HEK293 (cell line): Measurements from ENCODE around the gene ZC3H18.

Experiments used
- GLIS2 ChIP-seq: fragments of 450-650 bp; formaldehyde crosslinking; IDR thresholded peaks from 2 replicates; pipeline ENCODE4 v1.5.1; 2016; ENCODE audit warnings: missing biosample characterization, missing genetic modification characterization
- RBAK ChIP-seq: fragments of 450-650 bp; formaldehyde crosslinking; IDR thresholded peaks from 2 replicates; pipeline ENCODE4 v1.5.1; 2016; ENCODE audit warnings: missing biosample characterization, missing genetic modification characterization
- ZBTB1 ChIP-seq: fragments of 450-650 bp; formaldehyde crosslinking; IDR thresholded peaks from 2 replicates; pipeline ENCODE4 v1.5.1; 2016; ENCODE audit warnings: missing biosample characterization, missing genetic modification characterization
- ZFP3 ChIP-seq: fragments of 450-650 bp; formaldehyde crosslinking; IDR thresholded peaks from 2 replicates; pipeline ENCODE4 v1.5.1; 2016; ENCODE audit warnings: low read depth, missing biosample characterization, missing genetic modification characterization
- ZNF121 ChIP-seq: fragments of 450-650 bp; formaldehyde crosslinking; IDR thresholded peaks from 2 replicates; pipeline ENCODE4 v1.5.1; 2016; ENCODE audit warnings: missing biosample characterization, missing genetic modification characterization
- ZNF274 ChIP-seq, 2 experiments: fragments of 200-500 bp in 1 of 2; fragments of 450-650 bp in 1 of 2; sonication (Bioruptor generic) in 1 of 2; formaldehyde crosslinking in 1 of 2; IDR thresholded peaks; 2 replicates each; pipeline versions ENCODE4 v1.5.1 to v1.6.1; 2014 to 2016; ENCODE audit warnings: borderline replicate concordance in 1 of 2, inconsistent platforms in 1 of 2, low read length in 1 of 2, missing biosample characterization in 1 of 2, missing genetic modification characterization in 1 of 2
- ZNF311 ChIP-seq: fragments of 450-650 bp; formaldehyde crosslinking; IDR thresholded peaks from 2 replicates; pipeline ENCODE4 v1.5.1; 2017; ENCODE audit warnings: missing biosample characterization, missing genetic modification characterization, borderline replicate concordance
- ZNF416 ChIP-seq: fragments of 450-650 bp; formaldehyde crosslinking; IDR thresholded peaks from 2 replicates; pipeline ENCODE4 v1.5.1; 2016; ENCODE audit warnings: missing biosample characterization, missing genetic modification characterization
- ZNF777 ChIP-seq: fragments of 450-650 bp; formaldehyde crosslinking; IDR thresholded peaks from 2 replicates; pipeline ENCODE4 v1.5.1; 2017; ENCODE audit warnings: missing biosample characterization, missing genetic modification characterization, borderline replicate concordance
- TF ChIP-seq, protein P1 (sequence below): fragments of 450-650 bp; formaldehyde crosslinking; conservative IDR thresholded peaks from 2 replicates; pipeline ENCODE4 v1.5.1; 2016; ENCODE audit warnings: low read depth, missing biosample characterization, missing genetic modification characterization
- TF ChIP-seq, protein P2 (sequence below): fragments of 450-650 bp; formaldehyde crosslinking; IDR thresholded peaks from 2 replicates; pipeline ENCODE4 v1.5.1; 2016; ENCODE audit warnings: missing biosample characterization, missing genetic modification characterization
- TF ChIP-seq, protein P3 (sequence below): fragments of 450-650 bp; formaldehyde crosslinking; IDR thresholded peaks from 2 replicates; pipeline ENCODE4 v1.5.1; 2016; ENCODE audit warnings: missing biosample characterization, missing genetic modification characterization

DNA sequence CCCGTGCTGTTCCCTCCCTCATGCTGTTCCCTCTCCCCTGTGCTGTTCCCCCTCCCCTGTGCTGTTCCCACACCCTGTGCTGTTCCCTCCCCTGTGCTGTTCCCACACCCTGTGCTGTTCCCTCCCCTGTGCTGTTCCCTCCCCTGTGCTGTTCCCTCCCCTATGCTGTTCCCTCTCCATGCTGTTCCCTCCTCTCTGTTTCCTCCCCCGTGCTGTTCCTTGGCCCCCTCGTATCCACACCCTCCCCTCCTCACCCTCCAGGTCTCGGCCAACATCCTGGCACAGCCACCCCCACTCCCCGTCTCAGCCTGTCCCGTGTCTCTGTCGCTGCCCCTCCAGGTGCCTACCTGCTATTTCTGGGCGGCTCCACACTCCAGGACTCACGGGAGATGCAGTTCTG is 48.5 kb upstream of the ZC3H18 start:
- TF ChIP-seq ZNF311 = no peak
- TF ChIP-seq RBAK (tag by site-specific recombination) = no peak
- TF ChIP-seq ZNF777 (tag by site-specific recombination) = no peak
- TF ChIP-seq, protein P1, sequence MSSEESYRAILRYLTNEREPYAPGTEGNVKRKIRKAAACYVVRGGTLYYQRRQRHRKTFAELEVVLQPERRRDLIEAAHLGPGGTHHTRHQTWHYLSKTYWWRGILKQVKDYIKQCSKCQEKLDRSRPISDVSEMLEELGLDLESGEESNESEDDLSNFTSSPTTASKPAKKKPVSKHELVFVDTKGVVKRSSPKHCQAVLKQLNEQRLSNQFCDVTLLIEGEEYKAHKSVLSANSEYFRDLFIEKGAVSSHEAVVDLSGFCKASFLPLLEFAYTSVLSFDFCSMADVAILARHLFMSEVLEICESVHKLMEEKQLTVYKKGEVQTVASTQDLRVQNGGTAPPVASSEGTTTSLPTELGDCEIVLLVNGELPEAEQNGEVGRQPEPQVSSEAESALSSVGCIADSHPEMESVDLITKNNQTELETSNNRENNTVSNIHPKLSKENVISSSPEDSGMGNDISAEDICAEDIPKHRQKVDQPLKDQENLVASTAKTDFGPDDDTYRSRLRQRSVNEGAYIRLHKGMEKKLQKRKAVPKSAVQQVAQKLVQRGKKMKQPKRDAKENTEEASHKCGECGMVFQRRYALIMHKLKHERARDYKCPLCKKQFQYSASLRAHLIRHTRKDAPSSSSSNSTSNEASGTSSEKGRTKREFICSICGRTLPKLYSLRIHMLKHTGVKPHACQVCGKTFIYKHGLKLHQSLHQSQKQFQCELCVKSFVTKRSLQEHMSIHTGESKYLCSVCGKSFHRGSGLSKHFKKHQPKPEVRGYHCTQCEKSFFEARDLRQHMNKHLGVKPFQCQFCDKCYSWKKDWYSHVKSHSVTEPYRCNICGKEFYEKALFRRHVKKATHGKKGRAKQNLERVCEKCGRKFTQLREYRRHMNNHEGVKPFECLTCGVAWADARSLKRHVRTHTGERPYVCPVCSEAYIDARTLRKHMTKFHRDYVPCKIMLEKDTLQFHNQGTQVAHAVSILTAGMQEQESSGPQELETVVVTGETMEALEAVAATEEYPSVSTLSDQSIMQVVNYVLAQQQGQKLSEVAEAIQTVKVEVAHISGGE (tag by site-specific recombination) = no peak
- TF ChIP-seq, protein P2, sequence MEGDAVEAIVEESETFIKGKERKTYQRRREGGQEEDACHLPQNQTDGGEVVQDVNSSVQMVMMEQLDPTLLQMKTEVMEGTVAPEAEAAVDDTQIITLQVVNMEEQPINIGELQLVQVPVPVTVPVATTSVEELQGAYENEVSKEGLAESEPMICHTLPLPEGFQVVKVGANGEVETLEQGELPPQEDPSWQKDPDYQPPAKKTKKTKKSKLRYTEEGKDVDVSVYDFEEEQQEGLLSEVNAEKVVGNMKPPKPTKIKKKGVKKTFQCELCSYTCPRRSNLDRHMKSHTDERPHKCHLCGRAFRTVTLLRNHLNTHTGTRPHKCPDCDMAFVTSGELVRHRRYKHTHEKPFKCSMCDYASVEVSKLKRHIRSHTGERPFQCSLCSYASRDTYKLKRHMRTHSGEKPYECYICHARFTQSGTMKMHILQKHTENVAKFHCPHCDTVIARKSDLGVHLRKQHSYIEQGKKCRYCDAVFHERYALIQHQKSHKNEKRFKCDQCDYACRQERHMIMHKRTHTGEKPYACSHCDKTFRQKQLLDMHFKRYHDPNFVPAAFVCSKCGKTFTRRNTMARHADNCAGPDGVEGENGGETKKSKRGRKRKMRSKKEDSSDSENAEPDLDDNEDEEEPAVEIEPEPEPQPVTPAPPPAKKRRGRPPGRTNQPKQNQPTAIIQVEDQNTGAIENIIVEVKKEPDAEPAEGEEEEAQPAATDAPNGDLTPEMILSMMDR (tag by site-specific recombination) = no peak
- TF ChIP-seq GLIS2 (tag by site-specific recombination) = no peak
- no peak for TF ChIP-seq ZNF274 (IDR thresholded peaks at IDR 0.05; ENCODE audit: low read length)
- no peak for TF ChIP-seq ZNF274 (tag by site-specific recombination; IDR thresholded peaks at IDR 0.05; ENCODE audit: borderline replicate concordance)
- TF ChIP-seq ZBTB1 (tag by site-specific recombination) = no peak
- TF ChIP-seq ZFP3 = no peak
- TF ChIP-seq ZNF416 (tag by site-specific recombination) = no peak
- no peak for TF ChIP-seq ZNF121 (tag by site-specific recombination)
- TF ChIP-seq, protein P3, sequence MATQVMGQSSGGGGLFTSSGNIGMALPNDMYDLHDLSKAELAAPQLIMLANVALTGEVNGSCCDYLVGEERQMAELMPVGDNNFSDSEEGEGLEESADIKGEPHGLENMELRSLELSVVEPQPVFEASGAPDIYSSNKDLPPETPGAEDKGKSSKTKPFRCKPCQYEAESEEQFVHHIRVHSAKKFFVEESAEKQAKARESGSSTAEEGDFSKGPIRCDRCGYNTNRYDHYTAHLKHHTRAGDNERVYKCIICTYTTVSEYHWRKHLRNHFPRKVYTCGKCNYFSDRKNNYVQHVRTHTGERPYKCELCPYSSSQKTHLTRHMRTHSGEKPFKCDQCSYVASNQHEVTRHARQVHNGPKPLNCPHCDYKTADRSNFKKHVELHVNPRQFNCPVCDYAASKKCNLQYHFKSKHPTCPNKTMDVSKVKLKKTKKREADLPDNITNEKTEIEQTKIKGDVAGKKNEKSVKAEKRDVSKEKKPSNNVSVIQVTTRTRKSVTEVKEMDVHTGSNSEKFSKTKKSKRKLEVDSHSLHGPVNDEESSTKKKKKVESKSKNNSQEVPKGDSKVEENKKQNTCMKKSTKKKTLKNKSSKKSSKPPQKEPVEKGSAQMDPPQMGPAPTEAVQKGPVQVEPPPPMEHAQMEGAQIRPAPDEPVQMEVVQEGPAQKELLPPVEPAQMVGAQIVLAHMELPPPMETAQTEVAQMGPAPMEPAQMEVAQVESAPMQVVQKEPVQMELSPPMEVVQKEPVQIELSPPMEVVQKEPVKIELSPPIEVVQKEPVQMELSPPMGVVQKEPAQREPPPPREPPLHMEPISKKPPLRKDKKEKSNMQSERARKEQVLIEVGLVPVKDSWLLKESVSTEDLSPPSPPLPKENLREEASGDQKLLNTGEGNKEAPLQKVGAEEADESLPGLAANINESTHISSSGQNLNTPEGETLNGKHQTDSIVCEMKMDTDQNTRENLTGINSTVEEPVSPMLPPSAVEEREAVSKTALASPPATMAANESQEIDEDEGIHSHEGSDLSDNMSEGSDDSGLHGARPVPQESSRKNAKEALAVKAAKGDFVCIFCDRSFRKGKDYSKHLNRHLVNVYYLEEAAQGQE (tag by site-specific recombination) = no peak
